Natural killer cell (primary cell): ENCODE data around the gene HOMER2. TPM values are rescaled to one million over a fixed set of nuclear protein-coding genes. Genes with fewer than 3 reads are reported as not detected.
"Not testable (repeated sequence)": the region's sequence is repeated elsewhere in the genome, so short reads cannot be mapped to it uniquely, and the experiment has no call there.

Experiments used
- ATAC-seq, 3 donors: fragments of 150-1000 bp in 2 of 3; fragments of 200-7000 bp in 1 of 3; cut with Tn5 transposase; 1 replicate in 1 of 3; 2 replicates in 2 of 3; pipeline ENCODE4 v1.10.0; 2021; ENCODE audit warnings: mild to moderate bottlenecking in 2 of 3, moderate library complexity in 2 of 3
- DNase-seq, 2 donors: peaks; one replicate each; pipeline versions ENCODE4 v3.0.0 to v3.0.0-alpha.2; 2013 to 2021; ENCODE audit warnings: mixed read lengths in 1 of 2
- H3K27ac ChIP-seq: one replicate; pipeline ENCODE4 v1.5.1; 2013; ENCODE audit warnings: mild to moderate bottlenecking, low read length
- H3K27me3 ChIP-seq: one replicate; pipeline ENCODE4 v1.6.1; 2013; ENCODE audit warnings: low read length; ENCODE audit not compliant: control insufficient read depth, insufficient read depth
- H3K36me3 ChIP-seq: one replicate; pipeline ENCODE4 v1.6.1; 2013; ENCODE audit warnings: low read length; ENCODE audit not compliant: control insufficient read depth, insufficient read depth
- H3K4me1 ChIP-seq: one replicate; pipeline ENCODE4 v1.6.1; 2013; ENCODE audit warnings: low read length; ENCODE audit not compliant: control insufficient read depth, insufficient read depth
- H3K4me3 ChIP-seq: one replicate; pipeline ENCODE4 v1.5.1; 2013; ENCODE audit warnings: low read length
- H3K9me3 ChIP-seq: one replicate; pipeline ENCODE4 v1.6.1; 2013; ENCODE audit warnings: low read length; ENCODE audit not compliant: control insufficient read depth, insufficient read depth
- H3K27ac Mint-ChIP-seq, 2 donors: one replicate each; pipeline ENCODE4 v1.8.0; 2022; ENCODE audit warnings: mild to moderate bottlenecking in 2 of 2, mixed read lengths in 2 of 2, moderate library complexity in 1 of 2
- H3K27me3 Mint-ChIP-seq, 2 donors: one replicate each; pipeline ENCODE4 v1.8.0; 2022; ENCODE audit warnings: low read depth in 2 of 2, mixed read lengths in 2 of 2
- H3K36me3 Mint-ChIP-seq: one replicate; pipeline ENCODE4 v1.8.0; 2022; ENCODE audit warnings: mixed read lengths
- H3K4me1 Mint-ChIP-seq, 2 donors: one replicate each; pipeline ENCODE4 v1.8.0; 2022; ENCODE audit warnings: mixed read lengths in 2 of 2
- H3K4me3 Mint-ChIP-seq: one replicate; pipeline ENCODE4 v1.8.0; 2022; ENCODE audit warnings: mild to moderate bottlenecking, moderate library complexity, mixed read lengths
- H3K9me3 Mint-ChIP-seq, 2 donors: one replicate each; pipeline ENCODE4 v1.8.0; 2022; ENCODE audit warnings: mixed read lengths in 2 of 2
- CTCF ChIP-seq: fragments of 200-600 bp; IDR thresholded peaks from one replicate; pipeline ENCODE4 v1.8.0; 2022; ENCODE audit warnings: antibody characterized with exemption
- WGBS: methylation state at CpG from one replicate; pipeline ENCODE4 v1.1.7; 2013; ENCODE audit warnings: missing lambda C conversion rate; ENCODE audit not compliant: insufficient coverage; 5-methylcytosine and 5-hydroxymethylcytosine counted together
- intact Hi-C: fragments of 100-400 bp; cut with micrococcal nuclease; formaldehyde crosslinking; loops from one replicate; pipeline ENCODE4 v1.14.2; 2022
- total RNA-seq, 4 donors: library from RNA; stranded (reverse); fragments of 120-200 nt in 1 of 4; gene quantifications; one replicate each; pipeline versions ENCODE4 v1.2.3 to v1.2.4, GENCODE V29; 2013 to 2022

HOMER2 gene
- total RNA-seq, 3 donors from 2014 or later (not counting 1 experiment from before 2014, with no cell fraction given): 3.6 to 7.0 (median 4.0) TPM

GRCh38 chr15:82944821-82945220, 7.7 kb downstream of the HOMER2 start:
- Histone ChIP-seq H3K9me3 (no peaks in the 10 kb centered on the region), H3K36me3 (no peaks in the 10 kb centered on the region), H3K27me3 (no peaks in the 10 kb centered on the region), H3K4me1 (no peaks in the 10 kb centered on the region), H3K27ac (no peak overlapping the region), H3K4me3 (no peak overlapping the region)
- 56% methylated on average over 5 of the region's 5 CpGs for WGBS
- DNase-seq: no peak
- Mint-ChIP-seq H3K36me3 (no peaks in the 10 kb centered on the region), H3K27ac (no peak overlapping the region), H3K4me3 (no peak overlapping the region), H3K9me3 (no peaks in the 10 kb centered on the region), H3K27me3 (peaks cover 0 to 8% of the 10 kb centered on the region in 2 donors), H3K4me1 (no peaks in the 10 kb centered on the region)
- TF ChIP-seq CTCF: no peak
- no peak for ATAC-seq
- intact Hi-C loops: no loop called here

- TF ChIP-seq CTCF: no peak
- DNase-seq (no peak), ATAC-seq (no peak)
- Histone ChIP-seq H3K4me1 (no peaks in the 10 kb centered on the region), H3K36me3 (no peaks in the 10 kb centered on the region), H3K27me3 (no peaks in the 10 kb centered on the region), H3K27ac (no peak overlapping the region), H3K4me3 (no peak overlapping the region), H3K9me3 (no peaks in the 10 kb centered on the region)
- H3K36me3 Mint-ChIP-seq: no peaks in the 10 kb centered on the region
- intact Hi-C loops: no loop called here
- H3K27ac Mint-ChIP-seq: no peak overlapping the region
- WGBS: 88% methylated on average over 5 of the region's 5 CpGs
- H3K9me3 Mint-ChIP-seq: no peaks in the 10 kb centered on the region
- no peaks in the 10 kb centered on the region for H3K4me1 Mint-ChIP-seq
- no peak overlapping the region for H3K4me3 Mint-ChIP-seq
- peaks cover 0 to 8% of the 10 kb centered on the region in 2 donors for H3K27me3 Mint-ChIP-seq
Measured at GRCh38 chr15:82944056-82944455, 8.5 kb downstream of the HOMER2 start.

- no peak overlapping the region for H3K27ac ChIP-seq
- DNase-seq (no peak), ATAC-seq (no peak)
- WGBS: 86% methylated on average over 2 of the region's 3 CpGs
- intact Hi-C loops: no loop called here
- no peaks in the 10 kb centered on the region for H3K4me1 ChIP-seq
- Mint-ChIP-seq H3K9me3 (no peaks in the 10 kb centered on the region), H3K4me3 (no peak overlapping the region), H3K27ac (no peak overlapping the region), H3K27me3 (peaks cover 0 to 8% of the 10 kb centered on the region in 2 donors), H3K4me1 (no peaks in the 10 kb centered on the region), H3K36me3 (no peaks in the 10 kb centered on the region)
- H3K27me3 ChIP-seq: no peaks in the 10 kb centered on the region
- TF ChIP-seq CTCF: no peak
- no peaks in the 10 kb centered on the region for H3K9me3 ChIP-seq
- H3K36me3 ChIP-seq: no peaks in the 10 kb centered on the region
- no peak overlapping the region for H3K4me3 ChIP-seq
Measured at GRCh38 chr15:82943176-82943575, 9.3 kb downstream of the HOMER2 start.

- no peaks in the 10 kb centered on the region for H3K4me1 ChIP-seq
- TF ChIP-seq CTCF: no peak
- no peak overlapping the region for H3K4me3 Mint-ChIP-seq
- WGBS: 85% methylated on average over 7 of the region's 8 CpGs
- intact Hi-C loops: no loop called here
- H3K27ac Mint-ChIP-seq: no peak overlapping the region
- ATAC-seq (no peak), DNase-seq (no peak)
- no peaks in the 10 kb centered on the region for H3K9me3 ChIP-seq
- H3K4me3 ChIP-seq: no peak overlapping the region
- H3K4me1 Mint-ChIP-seq: no peaks in the 10 kb centered on the region
- no peaks in the 10 kb centered on the region for H3K9me3 Mint-ChIP-seq
- H3K36me3 Mint-ChIP-seq: no peaks in the 10 kb centered on the region
- no peaks in the 10 kb centered on the region for H3K36me3 ChIP-seq
- no peaks in the 10 kb centered on the region for H3K27me3 ChIP-seq
- H3K27me3 Mint-ChIP-seq: peaks cover 0 to 8% of the 10 kb centered on the region in 2 donors
- no peak overlapping the region for H3K27ac ChIP-seq
Measured at GRCh38 chr15:82942691-82943090, 9.8 kb downstream of the HOMER2 start.

GRCh38 chr15:82939678-82940077, 12.8 kb downstream of the HOMER2 start:
- H3K27ac Mint-ChIP-seq, H3K36me3 ChIP-seq, H3K4me3 Mint-ChIP-seq, intact Hi-C loops, H3K4me3 ChIP-seq, H3K27me3 Mint-ChIP-seq, H3K4me1 Mint-ChIP-seq, H3K9me3 ChIP-seq, H3K27me3 ChIP-seq, H3K27ac ChIP-seq, H3K36me3 Mint-ChIP-seq, H3K4me1 ChIP-seq, ATAC-seq, DNase-seq, H3K9me3 Mint-ChIP-seq: not testable (repeated sequence)
- WGBS: 99% methylated on average over 6 of the region's 6 CpGs
